Measurements from ENCODE around the gene CNNM2.

GRCh38 chr10:103062854-103063590, 144.9 kb downstream of the CNNM2 start:
- TF ChIP-seq CTCF (IDR thresholded peaks at IDR 0.05; ENCODE audit: insufficient read depth, low read length, poor library complexity, severe bottlenecking), result no peak
- no peak for TF ChIP-seq EZH2phosphoT487 (conservative IDR thresholded peaks at IDR 0.05; ENCODE audit: low read length)

Data from SU-DHL-6 (cell line).